NB4 (cell line): Measurements from ENCODE around the gene USP48.

Source experiments
- POLR2A ChIP-seq: IDR thresholded peaks from 2 replicates; pipeline ENCODE4 v1.6.1; 2011; ENCODE audit warnings: mild to moderate bottlenecking; ENCODE audit not compliant: insufficient read length; ENCODE audit errors: extremely low read depth
- TF ChIP-seq, protein P1 (sequence below): IDR thresholded peaks from one replicate; pipeline ENCODE4 v1.5.1; 2012; ENCODE audit warnings: low read depth, low read length

DNA sequence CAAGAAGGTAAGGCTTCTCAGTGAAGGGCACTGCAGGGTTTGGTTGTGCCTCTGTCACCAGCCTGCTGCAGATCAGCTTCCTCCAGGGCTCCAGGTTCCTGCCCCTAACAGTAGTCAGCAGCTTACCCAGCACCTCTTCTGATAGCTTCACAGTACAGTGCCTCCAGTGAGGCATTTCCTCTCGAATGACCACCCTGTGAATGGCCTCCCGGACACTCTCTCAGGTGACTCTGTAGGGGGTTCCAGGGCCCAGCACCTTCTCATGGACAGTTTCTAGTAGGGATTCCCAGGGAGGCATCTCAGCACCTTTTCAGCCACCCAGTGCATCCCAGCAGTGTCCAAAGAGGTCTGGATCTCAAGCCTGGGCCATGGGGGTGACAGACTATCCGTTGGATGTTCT is 28.4 kb downstream of the USP48 start:
- TF ChIP-seq, protein P1, sequence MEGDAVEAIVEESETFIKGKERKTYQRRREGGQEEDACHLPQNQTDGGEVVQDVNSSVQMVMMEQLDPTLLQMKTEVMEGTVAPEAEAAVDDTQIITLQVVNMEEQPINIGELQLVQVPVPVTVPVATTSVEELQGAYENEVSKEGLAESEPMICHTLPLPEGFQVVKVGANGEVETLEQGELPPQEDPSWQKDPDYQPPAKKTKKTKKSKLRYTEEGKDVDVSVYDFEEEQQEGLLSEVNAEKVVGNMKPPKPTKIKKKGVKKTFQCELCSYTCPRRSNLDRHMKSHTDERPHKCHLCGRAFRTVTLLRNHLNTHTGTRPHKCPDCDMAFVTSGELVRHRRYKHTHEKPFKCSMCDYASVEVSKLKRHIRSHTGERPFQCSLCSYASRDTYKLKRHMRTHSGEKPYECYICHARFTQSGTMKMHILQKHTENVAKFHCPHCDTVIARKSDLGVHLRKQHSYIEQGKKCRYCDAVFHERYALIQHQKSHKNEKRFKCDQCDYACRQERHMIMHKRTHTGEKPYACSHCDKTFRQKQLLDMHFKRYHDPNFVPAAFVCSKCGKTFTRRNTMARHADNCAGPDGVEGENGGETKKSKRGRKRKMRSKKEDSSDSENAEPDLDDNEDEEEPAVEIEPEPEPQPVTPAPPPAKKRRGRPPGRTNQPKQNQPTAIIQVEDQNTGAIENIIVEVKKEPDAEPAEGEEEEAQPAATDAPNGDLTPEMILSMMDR: no peak
- no peak for TF ChIP-seq POLR2A
